HT-29 (cell line): ENCODE results near the gene TBL1X. TPM values are rescaled to one million over a fixed set of nuclear protein-coding genes. Genes with fewer than 3 reads are reported as not detected.

Experiments used
- DNase-seq: peaks from one replicate; pipeline ENCODE4 v3.0.0-alpha.2; 2015; ENCODE audit warnings: low spot score
- total RNA-seq: library from RNA; depleted of rRNA; stranded (reverse); fragments of >200 nt; shearing (Covaris generic); gene quantifications from 2 replicates; pipeline ENCODE4 v1.2.3, GENCODE V29; 2014

TBL1X gene
- total RNA-seq, 1 experiment from 2014 or later: 14.1 TPM

- DNase-seq: no peak
Observed at GRCh38 chrX:9664224-9664623, 199.4 kb downstream of the TBL1X start.

- DNase-seq: no peak
Observed at GRCh38 chrX:9665113-9665512, 200.3 kb downstream of the TBL1X start.

- no peak for DNase-seq
Observed at GRCh38 chrX:9668537-9668936, 203.7 kb downstream of the TBL1X start.

- DNase-seq: no peak
Observed at GRCh38 chrX:9670136-9670814, 205.4 kb downstream of the TBL1X start.

GRCh38 chrX:9671998-9672397 is 207.1 kb downstream of the TBL1X start:
- no peak for DNase-seq

GRCh38 chrX:9676306-9676705 is 211.4 kb downstream of the TBL1X start:
- no peak for DNase-seq

- peak; percentile 1 for DNase-seq
Observed at GRCh38 chrX:9676738-9677097, 211.9 kb downstream of the TBL1X start.

- peak; percentile 8 for DNase-seq
Observed at GRCh38 chrX:9677098-9677739, 212.4 kb downstream of the TBL1X start.

- no peak for DNase-seq
Observed at GRCh38 chrX:9678215-9678965, 213.5 kb downstream of the TBL1X start.

- no peak for DNase-seq
Observed at GRCh38 chrX:9681011-9681410, 216.2 kb downstream of the TBL1X start.

GRCh38 chrX:9681422-9681821 is 216.6 kb downstream of the TBL1X start:
- no peak for DNase-seq

GRCh38 chrX:9682456-9682855 is 217.6 kb downstream of the TBL1X start:
- no peak for DNase-seq

GRCh38 chrX:9682861-9683260 is 218.0 kb downstream of the TBL1X start:
- no peak for DNase-seq

- DNase-seq: no peak
Observed at GRCh38 chrX:9683350-9683749, 218.5 kb downstream of the TBL1X start.

GRCh38 chrX:9687899-9688298 is 223.0 kb downstream of the TBL1X start:
- DNase-seq: no peak

GRCh38 chrX:9688833-9689232 is 224.0 kb downstream of the TBL1X start:
- no peak for DNase-seq

GRCh38 chrX:9690046-9690445 is 225.2 kb downstream of the TBL1X start:
- DNase-seq: no peak

GRCh38 chrX:9693307-9694001 is 228.6 kb downstream of the TBL1X start:
- DNase-seq: no peak

- DNase-seq: no peak
Observed at GRCh38 chrX:9698576-9698975, 233.7 kb downstream of the TBL1X start.

- DNase-seq: no peak
Observed at GRCh38 chrX:9700555-9700954, 235.7 kb downstream of the TBL1X start.

GRCh38 chrX:9701790-9702189 is 236.9 kb downstream of the TBL1X start:
- no peak for DNase-seq

GRCh38 chrX:9703406-9703805 is 238.5 kb downstream of the TBL1X start:
- DNase-seq: no peak
